GM12872 (cell line): ENCODE data around the gene RALGAPA2.

Experiments
- TF ChIP-seq, protein P1 (sequence below): IDR thresholded peaks from 3 replicates; pipeline ENCODE4 v1.5.1; 2011; ENCODE audit warnings: low read depth, mild to moderate bottlenecking, low read length, moderate library complexity; ENCODE audit not compliant: insufficient read depth

The RALGAPA2 gene

DNA sequence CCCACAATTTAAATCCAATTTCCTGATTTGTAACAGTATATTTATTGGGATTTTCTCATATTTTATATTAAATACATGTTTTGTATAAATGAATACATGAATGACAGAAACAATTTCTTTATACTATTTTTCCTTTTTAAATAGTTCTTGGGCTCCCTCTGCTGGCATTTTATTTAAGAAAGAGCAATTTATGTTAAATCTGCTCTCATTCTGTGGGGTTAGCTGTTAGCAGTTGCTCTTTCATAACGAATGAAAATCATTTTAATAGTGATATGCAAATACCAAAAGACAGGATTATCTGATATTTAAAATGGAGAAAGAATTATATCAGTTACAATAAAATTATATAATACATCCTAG lies 118.3 kb downstream of the RALGAPA2 start:
- TF ChIP-seq, protein P1, sequence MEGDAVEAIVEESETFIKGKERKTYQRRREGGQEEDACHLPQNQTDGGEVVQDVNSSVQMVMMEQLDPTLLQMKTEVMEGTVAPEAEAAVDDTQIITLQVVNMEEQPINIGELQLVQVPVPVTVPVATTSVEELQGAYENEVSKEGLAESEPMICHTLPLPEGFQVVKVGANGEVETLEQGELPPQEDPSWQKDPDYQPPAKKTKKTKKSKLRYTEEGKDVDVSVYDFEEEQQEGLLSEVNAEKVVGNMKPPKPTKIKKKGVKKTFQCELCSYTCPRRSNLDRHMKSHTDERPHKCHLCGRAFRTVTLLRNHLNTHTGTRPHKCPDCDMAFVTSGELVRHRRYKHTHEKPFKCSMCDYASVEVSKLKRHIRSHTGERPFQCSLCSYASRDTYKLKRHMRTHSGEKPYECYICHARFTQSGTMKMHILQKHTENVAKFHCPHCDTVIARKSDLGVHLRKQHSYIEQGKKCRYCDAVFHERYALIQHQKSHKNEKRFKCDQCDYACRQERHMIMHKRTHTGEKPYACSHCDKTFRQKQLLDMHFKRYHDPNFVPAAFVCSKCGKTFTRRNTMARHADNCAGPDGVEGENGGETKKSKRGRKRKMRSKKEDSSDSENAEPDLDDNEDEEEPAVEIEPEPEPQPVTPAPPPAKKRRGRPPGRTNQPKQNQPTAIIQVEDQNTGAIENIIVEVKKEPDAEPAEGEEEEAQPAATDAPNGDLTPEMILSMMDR = no peak

DNA sequence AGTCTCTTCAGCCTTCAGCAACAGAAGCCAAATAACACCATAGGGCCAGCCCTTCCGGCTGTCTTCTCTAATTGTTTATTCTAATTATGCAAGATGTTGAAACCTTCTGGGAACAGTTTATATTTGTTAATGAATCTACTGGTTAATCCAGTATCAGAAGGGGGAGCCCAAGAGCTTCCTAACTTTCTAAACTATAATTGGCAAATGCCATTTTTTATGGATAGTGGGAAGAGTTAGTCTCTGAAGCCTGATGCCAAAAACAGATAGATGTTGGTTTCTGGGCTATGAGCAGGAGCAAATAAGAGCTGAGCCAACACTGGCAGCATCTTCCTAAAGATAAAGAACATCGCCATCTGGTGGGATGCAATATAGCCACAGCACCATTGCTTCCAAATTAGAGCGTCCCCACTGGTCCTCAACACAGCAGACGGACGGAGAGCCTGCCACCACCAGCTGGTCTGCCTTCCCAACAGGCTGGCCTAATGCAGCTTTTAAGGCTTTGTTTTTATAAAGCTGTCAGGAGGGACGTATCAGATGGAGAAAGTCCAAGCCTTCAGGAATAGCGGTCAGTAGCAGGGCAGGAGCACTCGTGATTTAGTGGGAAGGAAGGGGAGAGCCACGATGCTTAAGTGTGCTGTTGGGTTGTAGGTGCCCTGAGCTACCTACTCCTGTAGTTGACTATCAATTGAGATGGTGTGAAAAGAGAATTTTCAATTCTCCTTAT lies 118.8 kb downstream of the RALGAPA2 start:
- TF ChIP-seq, protein P1 = peak; percentile 63

DNA sequence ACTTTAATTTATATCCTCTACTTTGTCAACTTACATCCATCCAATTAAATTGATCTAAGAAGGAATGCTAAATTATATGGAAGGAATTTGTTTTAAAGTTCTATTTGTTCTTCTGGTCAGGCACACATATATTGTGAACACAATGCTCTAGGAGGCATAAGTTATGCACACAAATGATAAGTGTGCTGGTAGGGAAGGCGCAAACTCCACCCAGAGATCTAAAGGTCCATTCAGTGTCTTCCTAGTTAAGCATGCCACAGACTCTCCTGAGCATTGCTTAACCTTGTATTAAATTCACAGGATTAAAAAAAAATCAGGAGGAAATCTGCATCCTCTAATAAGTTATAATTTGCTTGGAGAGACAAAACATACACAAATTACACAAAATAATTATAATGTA lies 127.3 kb downstream of the RALGAPA2 start:
- TF ChIP-seq, protein P1 = no peak

DNA sequence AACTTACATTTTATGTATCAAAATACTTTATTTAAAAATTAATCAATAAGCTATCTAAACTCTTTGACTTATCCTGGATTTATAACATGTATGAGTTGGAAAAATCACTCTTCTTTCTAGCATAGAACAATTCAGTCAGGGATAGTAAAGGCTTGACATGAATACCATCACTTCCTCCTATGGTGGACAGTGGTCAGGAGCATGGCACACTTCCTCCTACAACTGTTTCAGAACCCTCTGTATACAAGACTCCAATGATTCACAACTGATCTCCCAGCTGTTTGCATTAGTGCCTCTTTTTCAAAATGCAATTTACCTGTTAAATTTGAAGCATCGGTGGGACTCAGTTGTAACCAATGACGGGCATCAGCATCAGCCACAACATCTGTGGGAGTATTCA lies 129.7 kb downstream of the RALGAPA2 start:
- TF ChIP-seq, protein P1 = no peak

DNA sequence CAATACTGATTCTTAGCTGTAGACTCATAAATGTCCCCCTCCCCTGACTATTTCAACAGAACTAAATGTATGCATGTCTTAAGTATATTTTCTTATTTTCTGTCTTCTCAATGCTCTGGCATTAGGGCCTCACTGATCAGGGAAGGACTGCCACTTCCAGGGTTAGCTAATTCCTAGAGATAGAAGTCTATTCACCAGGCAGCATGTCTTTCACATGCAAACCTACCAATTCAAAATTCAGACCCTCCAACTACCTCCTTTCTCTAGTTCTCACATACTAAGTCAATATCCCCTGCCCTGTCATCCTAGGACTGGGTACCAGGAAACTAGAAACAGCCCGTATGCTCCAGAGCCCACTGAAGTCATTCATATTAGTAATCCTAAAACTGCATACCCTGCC lies 132.3 kb downstream of the RALGAPA2 start:
- TF ChIP-seq, protein P1 = no peak

DNA sequence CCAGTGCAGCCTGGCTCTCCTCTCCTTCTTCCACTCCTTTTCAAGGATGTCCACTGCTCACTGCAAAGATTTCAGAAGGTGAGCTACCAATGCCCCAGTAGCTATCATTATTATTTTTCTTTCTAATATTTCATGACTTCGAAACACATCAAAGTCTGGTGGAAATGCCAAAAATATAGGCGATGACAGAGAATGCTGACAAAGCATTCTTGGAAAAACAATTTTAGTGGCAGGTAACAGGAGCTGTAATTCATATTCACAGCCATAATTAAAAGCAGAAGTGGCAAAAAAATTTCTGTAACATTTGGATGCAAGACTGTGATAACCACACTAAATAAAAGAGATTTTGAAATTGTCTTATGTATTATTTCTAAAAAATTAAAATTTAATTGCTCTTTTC lies 133.6 kb downstream of the RALGAPA2 start:
- TF ChIP-seq, protein P1 = no peak

DNA sequence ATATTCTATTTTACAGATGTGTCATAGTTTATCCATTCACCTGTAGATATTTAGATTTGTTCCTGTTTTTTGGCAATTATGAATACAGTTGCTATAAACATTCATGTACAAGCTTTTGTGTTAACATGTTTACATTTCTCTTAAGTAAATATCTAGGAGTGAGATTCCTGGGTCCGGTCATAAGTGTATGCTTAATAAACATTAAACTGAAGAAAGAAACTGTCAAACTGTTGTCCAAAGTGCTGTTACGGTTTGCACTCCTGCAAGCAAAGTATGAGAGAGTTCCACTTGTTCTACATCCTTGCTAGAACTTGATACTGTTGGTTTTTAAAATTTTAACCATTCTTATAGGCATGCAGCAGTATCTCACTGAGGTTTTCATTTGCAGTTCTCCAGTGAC lies 138.6 kb downstream of the RALGAPA2 start:
- TF ChIP-seq, protein P1 = no peak
